Hematopoietic multipotent progenitor cell treated with erythropoietin and hydrocortisone succinate and interleukin-3 and kit ligand, for 15 days (in vitro differentiated cells): Measurements from ENCODE around the gene ZC3H18.

Experiments
- DNase-seq: peaks from one replicate; pipeline ENCODE4 v3.0.0-alpha.2; 2015; ENCODE audit warnings: low spot score

The ZC3H18 gene

GRCh38 chr16:88532434-88533241, 37.6 kb upstream of the ZC3H18 start:
- DNase-seq = no peak

GRCh38 chr16:88533381-88533917, 36.8 kb upstream of the ZC3H18 start:
- DNase-seq = no peak

GRCh38 chr16:88533932-88534637, 36.1 kb upstream of the ZC3H18 start:
- peak; percentile 61 for DNase-seq

- DNase-seq = no peak
Measured at GRCh38 chr16:88534638-88535190, 35.5 kb upstream of the ZC3H18 start.

- no peak for DNase-seq
Measured at GRCh38 chr16:88535191-88535856, 34.9 kb upstream of the ZC3H18 start.

GRCh38 chr16:88535857-88536222, 34.4 kb upstream of the ZC3H18 start:
- no peak for DNase-seq

- DNase-seq = no peak
Measured at GRCh38 chr16:88536510-88536909, 33.7 kb upstream of the ZC3H18 start.

GRCh38 chr16:88536971-88537751, 33.0 kb upstream of the ZC3H18 start:
- DNase-seq = no peak

GRCh38 chr16:88537859-88538258, 32.3 kb upstream of the ZC3H18 start:
- no peak for DNase-seq

- no peak for DNase-seq
Measured at GRCh38 chr16:88538366-88539060, 31.7 kb upstream of the ZC3H18 start.

- no peak for DNase-seq
Measured at GRCh38 chr16:88539261-88539651, 30.9 kb upstream of the ZC3H18 start.

GRCh38 chr16:88539652-88540345, 30.4 kb upstream of the ZC3H18 start:
- no peak for DNase-seq

GRCh38 chr16:88540346-88540977, 29.7 kb upstream of the ZC3H18 start:
- DNase-seq = no peak

- no peak for DNase-seq
Measured at GRCh38 chr16:88541831-88542616, 28.2 kb upstream of the ZC3H18 start.

- no peak for DNase-seq
Measured at GRCh38 chr16:88543230-88543813, 26.9 kb upstream of the ZC3H18 start.

GRCh38 chr16:88545781-88546180, 24.4 kb upstream of the ZC3H18 start:
- no peak for DNase-seq

GRCh38 chr16:88548131-88548874, 21.9 kb upstream of the ZC3H18 start:
- DNase-seq = no peak

GRCh38 chr16:88548985-88549384, 21.2 kb upstream of the ZC3H18 start:
- DNase-seq = no peak
